ENCODE measurements around the gene AGO1.
"Not testable (repeated sequence)": the region's sequence is repeated elsewhere in the genome, so short reads cannot be mapped to it uniquely, and the experiment has no call there.

Gene AGO1

DNA sequence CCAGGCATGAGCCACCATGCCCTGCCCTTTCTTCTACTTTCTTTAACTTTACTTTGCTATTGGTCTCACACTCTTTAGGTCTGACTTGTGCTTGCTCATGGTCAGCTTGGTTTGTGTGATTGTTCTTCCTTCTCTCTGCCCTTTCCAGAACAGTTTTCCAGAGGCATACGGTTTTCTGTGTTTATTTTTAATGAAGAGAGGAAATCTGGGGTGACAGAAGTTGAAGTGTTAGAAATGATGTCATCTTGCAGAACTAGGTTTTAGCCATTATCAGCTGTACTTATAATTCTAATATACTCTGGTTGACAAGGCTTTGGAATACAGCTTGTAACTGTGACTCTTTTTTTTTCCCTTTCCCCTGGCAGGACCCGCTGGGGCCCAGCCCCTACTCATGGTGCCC is 62.3 kb downstream of the AGO1 start:
- Histone ChIP-seq H3K79me2 (ENCODE audit: insufficient read depth, low read depth) (no peaks in the 10 kb centered on the region), H3K4me1 (ENCODE audit: low read depth, poor library complexity, severe bottlenecking) (no peaks in the 10 kb centered on the region), H3K4me2 (no peak overlapping the region), H3K27ac (no peak overlapping the region), H3K27me3 (ENCODE audit: insufficient read depth, low read depth) (no peaks in the 10 kb centered on the region), H3K4me3 (IDR thresholded peaks at IDR 0.05; ENCODE audit: insufficient read depth, low read depth, low read length) (no peak overlapping the region), H2AFZ (ENCODE audit: low read depth) (no peak overlapping the region), H3K9ac (no peak overlapping the region), H3K36me3 (ENCODE audit: insufficient read depth) (no peaks in the 10 kb centered on the region), H4K20me1 (ENCODE audit: insufficient read depth) (no peaks in the 10 kb centered on the region)
- TF ChIP-seq CTCF (conservative IDR thresholded peaks at IDR 0.05; ENCODE audit: low read depth, low read length), result no peak

DNA sequence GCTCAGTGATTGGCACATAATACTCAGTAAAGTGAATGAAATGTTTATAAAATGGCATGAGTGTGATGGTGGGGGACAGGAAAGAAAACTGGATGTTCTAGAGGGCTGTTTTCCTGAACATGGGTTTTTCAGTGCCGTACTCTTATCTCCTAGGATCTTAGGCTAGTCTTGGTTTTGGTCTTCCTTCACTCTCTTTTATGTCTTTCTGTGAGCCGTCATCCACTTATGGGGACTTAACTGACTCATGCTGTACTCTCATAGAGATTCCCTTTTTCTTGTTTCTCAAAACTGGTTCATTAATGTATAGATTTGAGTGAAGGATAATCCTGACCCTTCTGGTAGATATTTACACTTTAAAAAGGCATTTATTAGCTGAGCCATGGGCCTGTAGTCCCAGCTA is 64.5 kb downstream of the AGO1 start:
- H3K27ac ChIP-seq, result no peak overlapping the region
- no peak overlapping the region for H3K9ac ChIP-seq
- TF ChIP-seq CTCF (conservative IDR thresholded peaks at IDR 0.05; ENCODE audit: low read depth, low read length), result no peak
- no peak overlapping the region for H2AFZ ChIP-seq (ENCODE audit: low read depth)
- H3K79me2 ChIP-seq (ENCODE audit: insufficient read depth, low read depth), result no peaks in the 10 kb centered on the region
- H3K27me3 ChIP-seq (ENCODE audit: insufficient read depth, low read depth), result no peaks in the 10 kb centered on the region
- H3K36me3 ChIP-seq (ENCODE audit: insufficient read depth), result no peaks in the 10 kb centered on the region
- H4K20me1 ChIP-seq (ENCODE audit: insufficient read depth), result no peaks in the 10 kb centered on the region
- no peak overlapping the region for H3K4me2 ChIP-seq
- H3K4me1 ChIP-seq (ENCODE audit: low read depth, poor library complexity, severe bottlenecking), result no peaks in the 10 kb centered on the region
- H3K4me3 ChIP-seq (IDR thresholded peaks at IDR 0.05; ENCODE audit: insufficient read depth, low read depth, low read length), result no peak overlapping the region

DNA sequence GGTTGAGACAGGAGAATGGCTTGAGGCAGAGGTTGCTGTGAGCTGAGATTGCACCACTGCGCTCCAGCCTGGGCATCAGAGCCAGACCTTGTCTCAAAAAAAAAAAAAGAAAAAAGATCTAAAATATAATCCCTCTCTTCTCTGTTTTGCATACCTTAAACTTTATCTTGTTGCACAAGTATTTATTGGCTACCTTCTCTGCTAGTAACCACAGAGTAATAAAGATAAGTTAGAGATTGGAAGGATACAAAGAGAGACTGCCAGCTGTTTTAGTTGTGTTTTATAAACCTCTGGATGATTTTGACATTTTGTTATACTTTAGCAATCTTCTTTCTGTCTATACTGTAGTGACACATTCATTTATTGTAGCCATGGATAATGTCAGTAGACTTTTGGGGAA is 75.5 kb downstream of the AGO1 start:
- no peak for TF ChIP-seq CTCF (conservative IDR thresholded peaks at IDR 0.05; ENCODE audit: low read depth, low read length)
- Histone ChIP-seq H3K4me2 (no peak overlapping the region), H3K4me1 (ENCODE audit: low read depth, poor library complexity, severe bottlenecking) (no peaks in the 10 kb centered on the region), H3K4me3 (IDR thresholded peaks at IDR 0.05; ENCODE audit: insufficient read depth, low read depth, low read length) (no peak overlapping the region), H3K9ac (no peak overlapping the region), H4K20me1 (ENCODE audit: insufficient read depth) (no peaks in the 10 kb centered on the region), H3K79me2 (ENCODE audit: insufficient read depth, low read depth) (no peaks in the 10 kb centered on the region), H3K27ac (no peak overlapping the region), H2AFZ (ENCODE audit: low read depth) (no peak overlapping the region), H3K27me3 (ENCODE audit: insufficient read depth, low read depth) (no peaks in the 10 kb centered on the region), H3K36me3 (ENCODE audit: insufficient read depth) (no peaks in the 10 kb centered on the region)

DNA sequence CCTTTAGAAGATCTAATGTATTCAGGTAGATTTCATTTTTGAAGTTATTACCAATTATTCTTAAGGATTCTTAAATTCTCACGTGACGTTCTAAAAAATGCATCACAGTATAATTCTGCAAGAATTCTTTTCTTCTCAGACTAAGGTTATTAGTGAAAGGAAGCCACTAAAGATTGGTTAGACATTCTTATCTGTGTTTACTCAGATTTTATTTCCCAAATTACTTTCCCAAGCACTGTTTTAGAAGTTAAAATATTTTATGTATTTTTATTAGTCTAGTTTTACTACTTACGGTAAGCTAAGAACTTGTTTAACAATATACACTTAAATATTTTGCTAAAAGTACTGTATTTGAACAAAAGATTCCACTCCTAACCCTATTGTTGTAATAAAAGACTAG is 76.3 kb downstream of the AGO1 start:
- Histone ChIP-seq H3K36me3 (ENCODE audit: insufficient read depth) (no peaks in the 10 kb centered on the region), H2AFZ (ENCODE audit: low read depth) (no peak overlapping the region), H3K9ac (no peak overlapping the region), H3K79me2 (ENCODE audit: insufficient read depth, low read depth) (no peaks in the 10 kb centered on the region), H4K20me1 (ENCODE audit: insufficient read depth) (no peaks in the 10 kb centered on the region), H3K4me3 (IDR thresholded peaks at IDR 0.05; ENCODE audit: insufficient read depth, low read depth, low read length) (no peak overlapping the region), H3K27me3 (ENCODE audit: insufficient read depth, low read depth) (no peaks in the 10 kb centered on the region), H3K4me2 (no peak overlapping the region), H3K27ac (no peak overlapping the region), H3K4me1 (ENCODE audit: low read depth, poor library complexity, severe bottlenecking) (no peaks in the 10 kb centered on the region)
- TF ChIP-seq CTCF (conservative IDR thresholded peaks at IDR 0.05; ENCODE audit: low read depth, low read length), result no peak

DNA sequence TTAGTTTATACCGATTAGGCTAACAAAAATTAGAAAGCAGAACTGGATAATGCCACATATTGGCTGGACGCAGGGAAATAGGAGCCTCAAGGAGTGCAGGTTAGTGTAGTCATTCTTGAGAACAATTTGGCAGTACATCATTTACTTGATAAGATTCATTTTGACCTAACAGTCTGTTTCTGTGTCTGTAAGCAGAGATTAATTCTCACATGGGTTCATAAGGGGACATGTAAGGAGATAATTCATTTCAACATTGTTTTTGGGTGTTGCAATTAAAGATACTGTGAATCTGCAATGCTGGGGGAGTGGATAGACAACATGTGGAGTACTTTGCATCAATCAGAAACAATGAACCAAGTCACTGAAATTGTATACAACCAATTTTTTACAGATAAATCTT is 79.9 kb downstream of the AGO1 start:
- Histone ChIP-seq H3K79me2 (ENCODE audit: insufficient read depth, low read depth) (no peaks in the 10 kb centered on the region), H3K27ac (no peak overlapping the region), H3K9ac (no peak overlapping the region), H3K4me2 (no peak overlapping the region), H3K36me3 (ENCODE audit: insufficient read depth) (no peaks in the 10 kb centered on the region), H4K20me1 (ENCODE audit: insufficient read depth) (no peaks in the 10 kb centered on the region), H3K4me3 (IDR thresholded peaks at IDR 0.05; ENCODE audit: insufficient read depth, low read depth, low read length) (no peak overlapping the region), H3K27me3 (ENCODE audit: insufficient read depth, low read depth) (no peaks in the 10 kb centered on the region), H3K4me1 (ENCODE audit: low read depth, poor library complexity, severe bottlenecking) (no peaks in the 10 kb centered on the region), H2AFZ (ENCODE audit: low read depth) (no peak overlapping the region)
- no peak for TF ChIP-seq CTCF (conservative IDR thresholded peaks at IDR 0.05; ENCODE audit: low read depth, low read length)

- H3K79me2 ChIP-seq (ENCODE audit: insufficient read depth, low read depth); H3K36me3 ChIP-seq (ENCODE audit: insufficient read depth): not testable (repeated sequence)
These were observed 81.3 kb downstream of the AGO1 start for GRCh38 chr1:35964277-35964676.

More at GRCh38 chr1:35964277-35964676, 81.3 kb downstream of the AGO1 start:
- H3K9ac ChIP-seq; H3K27me3 ChIP-seq (ENCODE audit: insufficient read depth, low read depth); H4K20me1 ChIP-seq (ENCODE audit: insufficient read depth); H3K4me1 ChIP-seq (ENCODE audit: low read depth, poor library complexity, severe bottlenecking); H3K27ac ChIP-seq; H3K4me3 ChIP-seq (IDR thresholded peaks at IDR 0.05; ENCODE audit: insufficient read depth, low read depth, low read length); H2AFZ ChIP-seq (ENCODE audit: low read depth); H3K4me2 ChIP-seq: not testable (repeated sequence)
